Gastroesophageal sphincter (tissue), 4 donors: Measurements from ENCODE around the gene ARHGEF10L. TPM values are rescaled to one million over a fixed set of nuclear protein-coding genes. Genes with fewer than 3 reads are reported as not detected.

Experiments used
- ATAC-seq: fragments of 150-250 bp; one replicate; pipeline ENCODE4 v1.9.1; 2016; ENCODE audit warnings: mild to moderate bottlenecking, moderate library complexity
- H3K27ac ChIP-seq, 4 donors: fragments of 200-600 bp; sonication (generic) in 3 of 4; 1 replicate in 3 of 4; 2 replicates in 1 of 4; pipeline ENCODE4 v1.5.1; 2016 to 2019
- H3K27me3 ChIP-seq: fragments of 200-600 bp; sonication (generic); one replicate; pipeline ENCODE4 v1.5.1; 2019
- H3K36me3 ChIP-seq, 2 donors: fragments of 200-600 bp; sonication (generic); one replicate each; pipeline ENCODE4 v1.5.1; 2019; ENCODE audit warnings: control low read depth in 1 of 2
- H3K4me1 ChIP-seq, 3 donors: fragments of 200-600 bp; sonication (generic); 1 replicate in 2 of 3; 2 replicates in 1 of 3; pipeline ENCODE4 v1.5.1; 2016 to 2019; ENCODE audit warnings: control low read depth in 2 of 3
- H3K4me3 ChIP-seq, 2 donors: fragments of 200-600 bp; sonication (generic); one replicate each; pipeline ENCODE4 v1.5.1; 2019; ENCODE audit warnings: mild to moderate bottlenecking in 1 of 2, moderate library complexity in 1 of 2
- H3K9me3 ChIP-seq, 3 donors: fragments of 200-600 bp; sonication (generic); one replicate each; pipeline ENCODE4 v1.5.1; 2017 to 2019; ENCODE audit warnings: control low read depth in 2 of 3
- CTCF ChIP-seq, 4 experiments: fragments of 200-600 bp in 2 of 4; fragments of 450-650 bp in 2 of 4; sonication (generic) in 1 of 4; IDR thresholded peaks; one replicate each; pipeline ENCODE4 v1.5.1; 2017 to 2019; ENCODE audit warnings: antibody characterized with exemption in 4 of 4, mild to moderate bottlenecking in 2 of 4, moderate library complexity in 2 of 4
- EP300 ChIP-seq: sonication (generic); formaldehyde crosslinking; IDR thresholded peaks from one replicate; pipeline ENCODE4 v1.6.1; 2017; ENCODE audit warnings: antibody characterized with exemption, mild to moderate bottlenecking
- POLR2A ChIP-seq, 2 donors: fragments of 450-650 bp; IDR thresholded peaks; one replicate each; pipeline ENCODE4 v1.6.1; 2017; ENCODE audit warnings: antibody characterized with exemption in 2 of 2, mild to moderate bottlenecking in 2 of 2, moderate library complexity in 1 of 2
- POLR2AphosphoS5 ChIP-seq: sonication (generic); formaldehyde crosslinking; IDR thresholded peaks from one replicate; pipeline ENCODE4 v1.6.1; 2017; ENCODE audit warnings: antibody characterized with exemption
- WGBS, 2 donors: methylation state at CpG; one replicate each; pipeline ENCODE4 v1.1.5; 2018; ENCODE audit warnings: low coverage in 1 of 2; 5-methylcytosine and 5-hydroxymethylcytosine counted together
- total RNA-seq, 4 donors: library from RNA; depleted of rRNA; stranded (reverse); fragments of >200 nt; gene quantifications; one replicate each; pipeline ENCODE4 v1.1.0, GENCODE V29; 2016

ARHGEF10L gene
- total RNA-seq, 4 donors from 2014 or later, result 50.9 to 97.0 (median 80.3) TPM

- 56 to 78% methylated on average over 1 to 4 of the region's 15 CpGs for WGBS, 2 donors
- TF ChIP-seq POLR2A (IDR thresholded peaks at IDR 0.05) (no peak), POLR2AphosphoS5 (no peak), EP300 (no peak), CTCF (IDR thresholded peaks at IDR 0.05) (no peak)
- Histone ChIP-seq H3K36me3 (no peaks in the 10 kb centered on the region), H3K4me1 (peaks cover 0 to 99% (median 55%) of the 10 kb centered on the region in 3 donors), H3K27ac (peak overlapping the region; percentile 27 to 97 (median 94)), H3K9me3 (no peaks in the 10 kb centered on the region), H3K4me3 (no peak overlapping the region), H3K27me3 (no peaks in the 10 kb centered on the region)
- peak; percentile 44 for ATAC-seq
Measured at GRCh38 chr1:17575797-17576518, 36.5 kb downstream of the ARHGEF10L start.

GRCh38 chr1:17576519-17576853 lies 37.0 kb downstream of the ARHGEF10L start:
- Histone ChIP-seq H3K4me3 (no peak overlapping the region), H3K27me3 (no peaks in the 10 kb centered on the region), H3K27ac (peak overlapping the region in 3 of 4 donors; percentile 92 to 97 (median 95)), H3K9me3 (no peaks in the 10 kb centered on the region), H3K36me3 (peaks cover 0 to 3% of the 10 kb centered on the region in 2 donors), H3K4me1 (peaks cover 0 to 94% (median 54%) of the 10 kb centered on the region in 3 donors)
- no peak for ATAC-seq
- WGBS, 2 donors, result 83 to 100% methylated on average over 1 of the region's 6 CpGs
- no peak for TF ChIP-seq POLR2AphosphoS5
- TF ChIP-seq POLR2A (IDR thresholded peaks at IDR 0.05), result no peak
- no peak for TF ChIP-seq EP300
- TF ChIP-seq CTCF (IDR thresholded peaks at IDR 0.05), result no peak

- H3K4me1 ChIP-seq, result peaks cover 0 to 86% (median 44%) of the 10 kb centered on the region in 3 donors
- H3K27ac ChIP-seq, result peak overlapping the region in 3 of 4 donors; percentile 33 to 97 (median 92)
- H3K9me3 ChIP-seq, result no peaks in the 10 kb centered on the region
- TF ChIP-seq POLR2A (IDR thresholded peaks at IDR 0.05), result no peak
- no peak for TF ChIP-seq POLR2AphosphoS5
- no peak for TF ChIP-seq EP300
- no peak for TF ChIP-seq CTCF (IDR thresholded peaks at IDR 0.05)
- no peak overlapping the region for H3K4me3 ChIP-seq
- H3K27me3 ChIP-seq, result no peaks in the 10 kb centered on the region
- ATAC-seq, result no peak
- H3K36me3 ChIP-seq, result peaks cover 0 to 16% of the 10 kb centered on the region in 2 donors
- WGBS, 2 donors, result no CpG with 5 or more reads among the region's 1 CpG
Measured at GRCh38 chr1:17577907-17578297, 38.4 kb downstream of the ARHGEF10L start.

- H3K27me3 ChIP-seq, result no peaks in the 10 kb centered on the region
- peak overlapping the region in 2 of 4 donors; percentile 19 to 39 for H3K27ac ChIP-seq
- H3K9me3 ChIP-seq, result no peaks in the 10 kb centered on the region
- peaks cover 0 to 16% of the 10 kb centered on the region in 2 donors for H3K36me3 ChIP-seq
- TF ChIP-seq POLR2A (IDR thresholded peaks at IDR 0.05) (no peak), CTCF (IDR thresholded peaks at IDR 0.05) (no peak), EP300 (no peak), POLR2AphosphoS5 (no peak)
- peaks cover 0 to 62% (median 21%) of the 10 kb centered on the region in 3 donors for H3K4me1 ChIP-seq
- ATAC-seq, result no peak
- H3K4me3 ChIP-seq, result no peak overlapping the region
- WGBS, 2 donors, result 80% methylated on average over 1 of the region's 16 CpGs; no CpG with 5 or more reads in 1 of the 2 donors
Measured at GRCh38 chr1:17579951-17580939, 40.7 kb downstream of the ARHGEF10L start.
